Measurements from ENCODE around the gene COBL.

COBL gene

GRCh38 chr7:51180092-51180491, 136.5 kb downstream of the COBL start:
- no peak for DNase-seq

- DNase-seq = no peak
These were observed 140.6 kb downstream of the COBL start for GRCh38 chr7:51175992-51176388.

GRCh38 chr7:51175316-51175991, 141.2 kb downstream of the COBL start:
- no peak for DNase-seq

- no peak for DNase-seq
These were observed 151.3 kb downstream of the COBL start for GRCh38 chr7:51165337-51165736.

- peak; percentile 65 for DNase-seq
These were observed 153.8 kb downstream of the COBL start for GRCh38 chr7:51162724-51163329.

GRCh38 chr7:51161937-51162336, 154.7 kb downstream of the COBL start:
- no peak for DNase-seq

- DNase-seq = peak; percentile 58
These were observed 155.5 kb downstream of the COBL start for GRCh38 chr7:51160990-51161615.

GRCh38 chr7:51160411-51160810, 156.2 kb downstream of the COBL start:
- DNase-seq = no peak

- no peak for DNase-seq
These were observed 157.7 kb downstream of the COBL start for GRCh38 chr7:51158742-51159445.

GRCh38 chr7:51158211-51158610, 158.4 kb downstream of the COBL start:
- DNase-seq = no peak

- DNase-seq = no peak
These were observed 162.4 kb downstream of the COBL start for GRCh38 chr7:51154201-51154600.

- DNase-seq = no peak
These were observed 163.9 kb downstream of the COBL start for GRCh38 chr7:51152706-51153200.

GRCh38 chr7:51151455-51151854, 165.2 kb downstream of the COBL start:
- DNase-seq = no peak

GRCh38 chr7:51150193-51150592, 166.4 kb downstream of the COBL start:
- DNase-seq = no peak

- DNase-seq = no peak
These were observed 168.4 kb downstream of the COBL start for GRCh38 chr7:51148216-51148615.

- DNase-seq = no peak
These were observed 169.6 kb downstream of the COBL start for GRCh38 chr7:51146816-51147586.

GRCh38 chr7:51144178-51144577, 172.4 kb downstream of the COBL start:
- DNase-seq = no peak

GRCh38 chr7:51142741-51143385, 173.7 kb downstream of the COBL start:
- DNase-seq = no peak

GRCh38 chr7:51141451-51142003, 175.1 kb downstream of the COBL start:
- DNase-seq = no peak

GRCh38 chr7:51140199-51141164, 176.1 kb downstream of the COBL start:
- DNase-seq = no peak

- DNase-seq = no peak
These were observed 176.8 kb downstream of the COBL start for GRCh38 chr7:51139796-51140195.
